ENCODE results near the gene UGT1A9.

DNA sequence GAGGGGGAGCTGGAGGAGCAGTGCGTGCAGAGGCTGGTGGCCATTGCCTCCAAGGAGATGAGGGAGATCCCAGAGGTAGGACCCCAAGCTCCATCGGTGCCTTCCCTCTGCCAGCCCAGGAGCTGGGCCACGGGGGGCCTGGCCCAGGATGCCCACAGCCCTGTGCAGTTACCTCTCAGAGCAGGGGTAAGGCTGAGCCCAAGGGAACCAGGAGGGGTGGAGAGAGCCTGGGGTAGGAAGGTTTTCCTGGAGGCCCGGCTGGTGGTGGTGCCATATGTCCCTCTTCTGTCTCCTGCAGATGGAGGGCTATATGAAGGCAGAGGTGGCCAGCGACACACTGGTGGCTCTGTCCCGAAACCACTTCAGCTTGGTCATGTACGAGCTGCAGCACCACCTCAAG, 117.9 kb downstream of the UGT1A9 start:
- TF ChIP-seq, protein P1, sequence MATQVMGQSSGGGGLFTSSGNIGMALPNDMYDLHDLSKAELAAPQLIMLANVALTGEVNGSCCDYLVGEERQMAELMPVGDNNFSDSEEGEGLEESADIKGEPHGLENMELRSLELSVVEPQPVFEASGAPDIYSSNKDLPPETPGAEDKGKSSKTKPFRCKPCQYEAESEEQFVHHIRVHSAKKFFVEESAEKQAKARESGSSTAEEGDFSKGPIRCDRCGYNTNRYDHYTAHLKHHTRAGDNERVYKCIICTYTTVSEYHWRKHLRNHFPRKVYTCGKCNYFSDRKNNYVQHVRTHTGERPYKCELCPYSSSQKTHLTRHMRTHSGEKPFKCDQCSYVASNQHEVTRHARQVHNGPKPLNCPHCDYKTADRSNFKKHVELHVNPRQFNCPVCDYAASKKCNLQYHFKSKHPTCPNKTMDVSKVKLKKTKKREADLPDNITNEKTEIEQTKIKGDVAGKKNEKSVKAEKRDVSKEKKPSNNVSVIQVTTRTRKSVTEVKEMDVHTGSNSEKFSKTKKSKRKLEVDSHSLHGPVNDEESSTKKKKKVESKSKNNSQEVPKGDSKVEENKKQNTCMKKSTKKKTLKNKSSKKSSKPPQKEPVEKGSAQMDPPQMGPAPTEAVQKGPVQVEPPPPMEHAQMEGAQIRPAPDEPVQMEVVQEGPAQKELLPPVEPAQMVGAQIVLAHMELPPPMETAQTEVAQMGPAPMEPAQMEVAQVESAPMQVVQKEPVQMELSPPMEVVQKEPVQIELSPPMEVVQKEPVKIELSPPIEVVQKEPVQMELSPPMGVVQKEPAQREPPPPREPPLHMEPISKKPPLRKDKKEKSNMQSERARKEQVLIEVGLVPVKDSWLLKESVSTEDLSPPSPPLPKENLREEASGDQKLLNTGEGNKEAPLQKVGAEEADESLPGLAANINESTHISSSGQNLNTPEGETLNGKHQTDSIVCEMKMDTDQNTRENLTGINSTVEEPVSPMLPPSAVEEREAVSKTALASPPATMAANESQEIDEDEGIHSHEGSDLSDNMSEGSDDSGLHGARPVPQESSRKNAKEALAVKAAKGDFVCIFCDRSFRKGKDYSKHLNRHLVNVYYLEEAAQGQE (IDR thresholded peaks at IDR 0.05; ENCODE audit: unreplicated experiment), result no peak
- TF ChIP-seq, protein P2, sequence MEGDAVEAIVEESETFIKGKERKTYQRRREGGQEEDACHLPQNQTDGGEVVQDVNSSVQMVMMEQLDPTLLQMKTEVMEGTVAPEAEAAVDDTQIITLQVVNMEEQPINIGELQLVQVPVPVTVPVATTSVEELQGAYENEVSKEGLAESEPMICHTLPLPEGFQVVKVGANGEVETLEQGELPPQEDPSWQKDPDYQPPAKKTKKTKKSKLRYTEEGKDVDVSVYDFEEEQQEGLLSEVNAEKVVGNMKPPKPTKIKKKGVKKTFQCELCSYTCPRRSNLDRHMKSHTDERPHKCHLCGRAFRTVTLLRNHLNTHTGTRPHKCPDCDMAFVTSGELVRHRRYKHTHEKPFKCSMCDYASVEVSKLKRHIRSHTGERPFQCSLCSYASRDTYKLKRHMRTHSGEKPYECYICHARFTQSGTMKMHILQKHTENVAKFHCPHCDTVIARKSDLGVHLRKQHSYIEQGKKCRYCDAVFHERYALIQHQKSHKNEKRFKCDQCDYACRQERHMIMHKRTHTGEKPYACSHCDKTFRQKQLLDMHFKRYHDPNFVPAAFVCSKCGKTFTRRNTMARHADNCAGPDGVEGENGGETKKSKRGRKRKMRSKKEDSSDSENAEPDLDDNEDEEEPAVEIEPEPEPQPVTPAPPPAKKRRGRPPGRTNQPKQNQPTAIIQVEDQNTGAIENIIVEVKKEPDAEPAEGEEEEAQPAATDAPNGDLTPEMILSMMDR (conservative IDR thresholded peaks at IDR 0.05; ENCODE audit: low read depth in 2 of 2), result no peak
- TF ChIP-seq CREB1 (CRISPR knock-in tag; IDR thresholded peaks at IDR 0.05; ENCODE audit: low read depth) (no peak), EZH2 (IDR thresholded peaks at IDR 0.05; ENCODE audit: low read depth, unreplicated experiment) (no peak), POLR2AphosphoS5 (IDR thresholded peaks at IDR 0.05; ENCODE audit: low read depth) (no peak), EZH2phosphoT487 (IDR thresholded peaks at IDR 0.05; ENCODE audit: unreplicated experiment) (no peak), NANOG (IDR thresholded peaks at IDR 0.05; ENCODE audit: borderline replicate concordance) (no peak), JUNB (IDR thresholded peaks at IDR 0.05; ENCODE audit: unreplicated experiment) (no peak), STAT1 (IDR thresholded peaks at IDR 0.05; ENCODE audit: unreplicated experiment) (no peak), ZNF331 (CRISPR knock-in tag; IDR thresholded peaks at IDR 0.05; ENCODE audit: low read depth) (no peak), ZNF114 (CRISPR knock-in tag; IDR thresholded peaks at IDR 0.05) (no peak)
- TF ChIP-seq, protein P3, sequence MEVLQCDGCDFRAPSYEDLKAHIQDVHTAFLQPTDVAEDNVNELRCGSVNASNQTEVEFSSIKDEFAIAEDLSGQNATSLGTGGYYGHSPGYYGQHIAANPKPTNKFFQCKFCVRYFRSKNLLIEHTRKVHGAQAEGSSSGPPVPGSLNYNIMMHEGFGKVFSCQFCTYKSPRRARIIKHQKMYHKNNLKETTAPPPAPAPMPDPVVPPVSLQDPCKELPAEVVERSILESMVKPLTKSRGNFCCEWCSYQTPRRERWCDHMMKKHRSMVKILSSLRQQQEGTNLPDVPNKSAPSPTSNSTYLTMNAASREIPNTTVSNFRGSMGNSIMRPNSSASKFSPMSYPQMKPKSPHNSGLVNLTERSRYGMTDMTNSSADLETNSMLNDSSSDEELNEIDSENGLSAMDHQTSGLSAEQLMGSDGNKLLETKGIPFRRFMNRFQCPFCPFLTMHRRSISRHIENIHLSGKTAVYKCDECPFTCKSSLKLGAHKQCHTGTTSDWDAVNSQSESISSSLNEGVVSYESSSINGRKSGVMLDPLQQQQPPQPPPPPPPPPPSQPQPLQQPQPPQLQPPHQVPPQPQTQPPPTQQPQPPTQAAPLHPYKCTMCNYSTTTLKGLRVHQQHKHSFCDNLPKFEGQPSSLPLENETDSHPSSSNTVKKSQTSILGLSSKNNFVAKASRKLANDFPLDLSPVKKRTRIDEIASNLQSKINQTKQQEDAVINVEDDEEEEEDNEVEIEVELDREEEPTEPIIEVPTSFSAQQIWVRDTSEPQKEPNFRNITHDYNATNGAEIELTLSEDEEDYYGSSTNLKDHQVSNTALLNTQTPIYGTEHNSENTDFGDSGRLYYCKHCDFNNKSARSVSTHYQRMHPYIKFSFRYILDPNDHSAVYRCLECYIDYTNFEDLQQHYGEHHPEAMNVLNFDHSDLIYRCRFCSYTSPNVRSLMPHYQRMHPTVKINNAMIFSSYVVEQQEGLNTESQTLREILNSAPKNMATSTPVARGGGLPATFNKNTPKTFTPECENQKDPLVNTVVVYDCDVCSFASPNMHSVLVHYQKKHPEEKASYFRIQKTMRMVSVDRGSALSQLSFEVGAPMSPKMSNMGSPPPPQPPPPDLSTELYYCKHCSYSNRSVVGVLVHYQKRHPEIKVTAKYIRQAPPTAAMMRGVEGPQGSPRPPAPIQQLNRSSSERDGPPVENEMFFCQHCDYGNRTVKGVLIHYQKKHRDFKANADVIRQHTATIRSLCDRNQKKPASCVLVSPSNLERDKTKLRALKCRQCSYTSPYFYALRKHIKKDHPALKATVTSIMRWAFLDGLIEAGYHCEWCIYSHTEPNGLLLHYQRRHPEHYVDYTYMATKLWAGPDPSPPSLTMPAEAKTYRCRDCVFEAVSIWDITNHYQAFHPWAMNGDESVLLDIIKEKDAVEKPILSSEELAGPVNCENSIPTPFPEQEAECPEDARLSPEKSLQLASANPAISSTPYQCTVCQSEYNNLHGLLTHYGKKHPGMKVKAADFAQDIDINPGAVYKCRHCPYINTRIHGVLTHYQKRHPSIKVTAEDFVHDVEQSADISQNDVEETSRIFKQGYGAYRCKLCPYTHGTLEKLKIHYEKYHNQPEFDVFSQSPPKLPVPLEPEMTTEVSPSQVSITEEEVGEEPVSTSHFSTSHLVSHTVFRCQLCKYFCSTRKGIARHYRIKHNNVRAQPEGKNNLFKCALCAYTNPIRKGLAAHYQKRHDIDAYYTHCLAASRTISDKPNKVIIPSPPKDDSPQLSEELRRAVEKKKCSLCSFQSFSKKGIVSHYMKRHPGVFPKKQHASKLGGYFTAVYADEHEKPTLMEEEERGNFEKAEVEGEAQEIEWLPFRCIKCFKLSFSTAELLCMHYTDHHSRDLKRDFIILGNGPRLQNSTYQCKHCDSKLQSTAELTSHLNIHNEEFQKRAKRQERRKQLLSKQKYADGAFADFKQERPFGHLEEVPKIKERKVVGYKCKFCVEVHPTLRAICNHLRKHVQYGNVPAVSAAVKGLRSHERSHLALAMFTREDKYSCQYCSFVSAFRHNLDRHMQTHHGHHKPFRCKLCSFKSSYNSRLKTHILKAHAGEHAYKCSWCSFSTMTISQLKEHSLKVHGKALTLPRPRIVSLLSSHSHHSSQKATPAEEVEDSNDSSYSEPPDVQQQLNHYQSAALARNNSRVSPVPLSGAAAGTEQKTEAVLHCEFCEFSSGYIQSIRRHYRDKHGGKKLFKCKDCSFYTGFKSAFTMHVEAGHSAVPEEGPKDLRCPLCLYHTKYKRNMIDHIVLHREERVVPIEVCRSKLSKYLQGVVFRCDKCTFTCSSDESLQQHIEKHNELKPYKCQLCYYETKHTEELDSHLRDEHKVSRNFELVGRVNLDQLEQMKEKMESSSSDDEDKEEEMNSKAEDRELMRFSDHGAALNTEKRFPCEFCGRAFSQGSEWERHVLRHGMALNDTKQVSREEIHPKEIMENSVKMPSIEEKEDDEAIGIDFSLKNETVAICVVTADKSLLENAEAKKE (CRISPR knock-in tag; IDR thresholded peaks at IDR 0.05), result no peak
- TF ChIP-seq, protein P4, sequence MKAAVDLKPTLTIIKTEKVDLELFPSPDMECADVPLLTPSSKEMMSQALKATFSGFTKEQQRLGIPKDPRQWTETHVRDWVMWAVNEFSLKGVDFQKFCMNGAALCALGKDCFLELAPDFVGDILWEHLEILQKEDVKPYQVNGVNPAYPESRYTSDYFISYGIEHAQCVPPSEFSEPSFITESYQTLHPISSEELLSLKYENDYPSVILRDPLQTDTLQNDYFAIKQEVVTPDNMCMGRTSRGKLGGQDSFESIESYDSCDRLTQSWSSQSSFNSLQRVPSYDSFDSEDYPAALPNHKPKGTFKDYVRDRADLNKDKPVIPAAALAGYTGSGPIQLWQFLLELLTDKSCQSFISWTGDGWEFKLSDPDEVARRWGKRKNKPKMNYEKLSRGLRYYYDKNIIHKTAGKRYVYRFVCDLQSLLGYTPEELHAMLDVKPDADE (IDR thresholded peaks at IDR 0.05), result no peak

Data from GM23338 (cell line).